C4-2B (cell line): ENCODE results near the gene WWOX.

Experiments
- H3K27ac ChIP-seq: fragments of 450-650 bp; 2 replicates; pipeline ENCODE4 v1.5.1; 2017
- ZFX ChIP-seq: fragments of 450-650 bp; IDR thresholded peaks from 2 replicates; pipeline ENCODE4 v1.6.1; 2017
- TF ChIP-seq, protein P1 (sequence below): fragments of 450-650 bp; conservative IDR thresholded peaks from 2 replicates; pipeline ENCODE4 v1.5.1; 2017; ENCODE audit warnings: mild to moderate bottlenecking

The WWOX gene

DNA sequence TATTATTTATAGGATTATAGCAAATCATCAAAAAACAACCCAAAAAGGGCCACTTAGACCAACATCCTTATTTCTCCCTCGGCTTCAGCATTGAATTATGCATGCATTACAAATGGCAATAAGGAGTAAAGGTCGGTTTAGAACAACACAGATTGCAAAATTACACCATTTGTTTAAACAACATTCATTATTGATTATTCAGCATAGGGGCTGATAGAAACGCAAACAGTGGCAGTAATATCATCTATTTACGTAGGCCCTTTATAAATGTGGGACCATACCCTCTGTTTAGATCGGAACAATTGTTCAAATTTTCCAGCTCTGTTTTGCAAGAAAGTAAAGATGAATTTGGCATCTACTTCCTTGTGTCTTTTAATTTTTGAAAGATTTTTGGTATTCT lies 153.3 kb downstream of the WWOX start:
- no peak overlapping the region for H3K27ac ChIP-seq
- no peak for TF ChIP-seq ZFX
- TF ChIP-seq, protein P1, sequence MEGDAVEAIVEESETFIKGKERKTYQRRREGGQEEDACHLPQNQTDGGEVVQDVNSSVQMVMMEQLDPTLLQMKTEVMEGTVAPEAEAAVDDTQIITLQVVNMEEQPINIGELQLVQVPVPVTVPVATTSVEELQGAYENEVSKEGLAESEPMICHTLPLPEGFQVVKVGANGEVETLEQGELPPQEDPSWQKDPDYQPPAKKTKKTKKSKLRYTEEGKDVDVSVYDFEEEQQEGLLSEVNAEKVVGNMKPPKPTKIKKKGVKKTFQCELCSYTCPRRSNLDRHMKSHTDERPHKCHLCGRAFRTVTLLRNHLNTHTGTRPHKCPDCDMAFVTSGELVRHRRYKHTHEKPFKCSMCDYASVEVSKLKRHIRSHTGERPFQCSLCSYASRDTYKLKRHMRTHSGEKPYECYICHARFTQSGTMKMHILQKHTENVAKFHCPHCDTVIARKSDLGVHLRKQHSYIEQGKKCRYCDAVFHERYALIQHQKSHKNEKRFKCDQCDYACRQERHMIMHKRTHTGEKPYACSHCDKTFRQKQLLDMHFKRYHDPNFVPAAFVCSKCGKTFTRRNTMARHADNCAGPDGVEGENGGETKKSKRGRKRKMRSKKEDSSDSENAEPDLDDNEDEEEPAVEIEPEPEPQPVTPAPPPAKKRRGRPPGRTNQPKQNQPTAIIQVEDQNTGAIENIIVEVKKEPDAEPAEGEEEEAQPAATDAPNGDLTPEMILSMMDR = no peak

DNA sequence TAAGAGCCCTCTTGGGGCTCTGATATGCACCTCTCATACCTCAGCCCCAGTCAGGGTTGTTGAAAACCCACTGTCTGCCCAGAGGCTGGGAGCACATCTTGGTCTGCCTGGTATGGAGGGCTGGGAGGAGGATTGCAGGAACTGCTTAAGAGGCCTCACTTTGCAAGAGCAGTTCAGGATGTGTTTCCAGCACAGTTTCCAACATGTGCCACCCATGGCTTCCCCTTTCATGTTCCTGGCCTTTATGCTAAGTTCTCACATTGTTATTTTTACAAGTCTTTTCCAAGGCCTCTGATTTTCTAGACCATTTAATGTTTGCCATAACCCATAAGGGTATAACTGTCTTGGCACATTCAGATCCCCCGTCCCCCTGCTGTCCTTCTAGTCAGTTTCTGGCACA lies 155.4 kb downstream of the WWOX start:
- no peak overlapping the region for H3K27ac ChIP-seq
- TF ChIP-seq, protein P1 = no peak
- no peak for TF ChIP-seq ZFX

DNA sequence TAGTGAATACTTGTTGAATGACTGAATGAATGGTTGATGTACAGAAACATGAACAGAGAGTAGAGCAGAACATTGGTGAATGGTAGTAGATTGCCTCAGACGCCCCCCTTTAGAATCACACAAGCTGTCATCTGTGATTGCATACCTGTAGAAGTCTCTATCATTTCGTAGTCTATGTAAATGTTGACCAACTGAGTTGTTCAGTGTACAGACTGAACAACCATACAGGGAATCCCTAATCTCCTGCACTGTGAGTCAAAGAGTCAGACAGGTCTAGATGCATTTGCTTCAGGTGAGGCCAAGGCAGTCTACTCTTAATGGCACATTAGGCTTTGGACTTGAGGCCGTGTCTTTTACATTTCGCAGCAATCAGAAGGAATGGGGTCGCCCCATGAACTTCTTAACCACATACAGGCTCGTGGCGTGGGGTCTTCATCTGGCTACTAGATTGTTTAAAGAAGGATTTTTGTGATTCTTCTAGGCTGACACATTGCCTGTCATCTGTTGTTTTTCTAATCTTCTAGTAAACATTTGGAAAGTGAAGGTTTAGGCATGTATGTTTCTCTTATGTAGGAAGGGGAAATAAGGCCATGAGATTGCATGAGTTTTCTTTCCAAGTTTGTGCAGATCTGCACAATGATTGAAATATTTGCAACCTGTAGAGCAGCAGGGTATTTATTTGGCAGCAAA lies 157.4 kb downstream of the WWOX start:
- H3K27ac ChIP-seq = no peak overlapping the region
- no peak for TF ChIP-seq ZFX
- TF ChIP-seq, protein P1 = no peak

DNA sequence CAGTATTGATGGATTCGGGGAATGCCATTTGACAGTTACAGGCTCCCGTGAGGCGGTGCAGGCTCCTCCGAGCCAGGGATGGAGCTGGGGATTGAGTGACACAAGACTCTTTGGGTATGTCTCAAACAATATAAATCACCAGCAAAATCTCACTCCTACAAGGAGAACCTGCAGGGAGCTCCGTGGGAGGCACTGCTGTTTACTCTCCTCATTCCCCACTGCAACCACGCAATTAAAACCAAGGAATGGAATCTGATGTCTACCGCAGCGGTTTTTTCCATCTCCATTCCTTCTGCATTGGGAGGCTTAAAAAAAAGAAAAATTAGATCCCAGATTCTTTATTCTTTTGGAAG lies 157.9 kb downstream of the WWOX start:
- H3K27ac ChIP-seq = no peak overlapping the region

DNA sequence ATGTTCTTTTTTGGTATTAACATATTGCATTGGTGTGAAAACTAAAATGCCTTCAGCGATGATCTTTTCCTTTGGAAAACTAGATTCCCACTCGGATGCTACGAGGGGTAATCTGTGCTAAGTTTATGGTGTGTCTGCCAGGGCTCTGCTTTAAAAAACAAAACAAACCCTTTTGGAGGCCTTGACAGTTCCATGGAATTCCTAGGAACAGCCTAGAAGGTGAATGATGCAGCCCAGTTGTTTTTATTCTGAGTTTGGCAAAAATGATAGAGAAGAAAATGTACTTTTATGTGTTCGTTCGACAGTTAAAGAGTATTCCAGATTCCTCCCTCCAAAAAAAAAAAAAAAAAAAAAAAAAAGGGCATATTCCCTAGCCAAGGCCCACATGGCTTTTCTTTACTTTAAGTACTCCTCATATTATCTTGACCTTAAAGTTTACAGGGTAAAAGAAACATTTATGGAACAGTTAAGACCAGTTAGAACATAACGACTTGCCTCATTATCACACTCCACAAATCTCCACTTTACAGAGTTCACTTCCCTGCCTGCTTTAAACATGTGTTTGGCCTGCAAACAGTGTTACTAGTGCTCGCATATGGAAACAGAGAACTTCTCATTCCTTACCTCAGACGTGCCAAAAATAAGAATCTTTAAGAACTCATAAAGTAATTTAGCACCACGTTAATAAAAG lies 159.1 kb downstream of the WWOX start:
- TF ChIP-seq, protein P1 = no peak
- TF ChIP-seq ZFX = no peak
- H3K27ac ChIP-seq = no peak overlapping the region

More for the DNA sequence above, 157.9 kb downstream of the WWOX start:
- TF ChIP-seq, protein P1 = no peak
- no peak for TF ChIP-seq ZFX

DNA sequence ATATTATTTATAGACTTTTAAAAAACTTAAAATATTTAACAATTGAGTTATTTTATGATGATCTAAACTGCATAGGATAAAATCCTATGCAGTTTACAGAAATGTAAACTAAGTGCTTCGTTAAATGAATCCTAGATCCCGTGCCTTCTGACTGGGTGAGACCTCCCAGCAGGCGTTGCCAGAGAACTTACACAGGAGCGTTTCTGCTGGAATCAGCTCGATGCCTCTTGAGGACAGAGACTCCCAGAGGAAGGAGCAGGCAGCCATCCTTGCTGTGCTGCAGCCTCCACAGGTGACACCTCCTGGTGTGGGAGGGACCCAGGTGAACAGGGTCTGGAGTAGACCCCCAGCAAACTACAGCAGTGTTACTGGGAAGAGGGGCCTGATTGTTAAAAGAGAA lies 160.4 kb downstream of the WWOX start:
- TF ChIP-seq ZFX = no peak
- TF ChIP-seq, protein P1 = no peak
- no peak overlapping the region for H3K27ac ChIP-seq

DNA sequence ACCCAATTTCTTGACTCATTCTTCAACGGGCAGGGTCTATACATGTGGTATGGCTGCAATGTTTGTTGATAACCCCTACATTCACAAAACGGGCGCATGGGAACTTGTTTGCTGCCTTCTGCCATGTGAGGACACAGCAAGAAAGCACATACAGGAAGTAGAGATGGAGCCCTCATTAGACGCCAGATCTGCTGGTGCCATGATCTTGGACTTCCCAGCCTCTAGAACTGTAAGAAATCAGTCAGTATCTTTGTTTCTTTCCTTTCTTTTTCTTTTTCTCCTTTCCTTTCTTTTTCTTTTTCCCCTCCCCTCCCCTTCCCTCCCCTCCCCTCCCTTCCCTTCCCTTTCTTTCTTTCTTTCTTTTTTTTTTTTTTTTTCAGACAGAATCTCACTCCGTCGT lies 165.2 kb downstream of the WWOX start:
- H3K27ac ChIP-seq = no peak overlapping the region
- TF ChIP-seq ZFX = no peak
- TF ChIP-seq, protein P1 = no peak
